ENCODE results near the gene OR2M4.

DNA sequence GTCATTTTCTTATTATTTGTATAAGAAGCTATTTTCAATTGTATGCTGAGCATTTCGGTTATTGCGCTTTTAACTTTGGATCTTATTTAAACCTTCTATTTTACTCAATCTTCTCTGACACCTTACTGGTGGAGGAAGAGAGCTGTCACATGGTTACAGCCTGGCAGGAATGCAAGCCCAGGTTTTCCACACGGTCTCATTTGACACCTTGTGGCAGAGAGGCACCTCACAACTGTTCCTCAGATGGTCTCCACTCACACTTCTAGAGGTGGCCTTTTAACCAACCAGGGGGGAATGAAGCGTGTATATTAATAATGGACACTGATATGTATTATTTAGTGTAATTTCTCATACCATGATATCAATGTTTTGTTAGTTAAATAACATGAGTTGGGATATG is 37.0 kb downstream of the OR2M4 start:
- TF ChIP-seq, protein P1, sequence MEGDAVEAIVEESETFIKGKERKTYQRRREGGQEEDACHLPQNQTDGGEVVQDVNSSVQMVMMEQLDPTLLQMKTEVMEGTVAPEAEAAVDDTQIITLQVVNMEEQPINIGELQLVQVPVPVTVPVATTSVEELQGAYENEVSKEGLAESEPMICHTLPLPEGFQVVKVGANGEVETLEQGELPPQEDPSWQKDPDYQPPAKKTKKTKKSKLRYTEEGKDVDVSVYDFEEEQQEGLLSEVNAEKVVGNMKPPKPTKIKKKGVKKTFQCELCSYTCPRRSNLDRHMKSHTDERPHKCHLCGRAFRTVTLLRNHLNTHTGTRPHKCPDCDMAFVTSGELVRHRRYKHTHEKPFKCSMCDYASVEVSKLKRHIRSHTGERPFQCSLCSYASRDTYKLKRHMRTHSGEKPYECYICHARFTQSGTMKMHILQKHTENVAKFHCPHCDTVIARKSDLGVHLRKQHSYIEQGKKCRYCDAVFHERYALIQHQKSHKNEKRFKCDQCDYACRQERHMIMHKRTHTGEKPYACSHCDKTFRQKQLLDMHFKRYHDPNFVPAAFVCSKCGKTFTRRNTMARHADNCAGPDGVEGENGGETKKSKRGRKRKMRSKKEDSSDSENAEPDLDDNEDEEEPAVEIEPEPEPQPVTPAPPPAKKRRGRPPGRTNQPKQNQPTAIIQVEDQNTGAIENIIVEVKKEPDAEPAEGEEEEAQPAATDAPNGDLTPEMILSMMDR (IDR thresholded peaks at IDR 0.05; ENCODE audit: low read depth, low read length), result no peak
- TF ChIP-seq EZH2phosphoT487 (IDR thresholded peaks at IDR 0.05; ENCODE audit: low read depth), result no peak

Measured in OCI-LY3 (cell line).